Measurements from ENCODE around the gene ABCC8.
A peak's percentile ranks its signal among the peaks of the same experiment; 100 is the strongest.

Gene ABCC8

DNA sequence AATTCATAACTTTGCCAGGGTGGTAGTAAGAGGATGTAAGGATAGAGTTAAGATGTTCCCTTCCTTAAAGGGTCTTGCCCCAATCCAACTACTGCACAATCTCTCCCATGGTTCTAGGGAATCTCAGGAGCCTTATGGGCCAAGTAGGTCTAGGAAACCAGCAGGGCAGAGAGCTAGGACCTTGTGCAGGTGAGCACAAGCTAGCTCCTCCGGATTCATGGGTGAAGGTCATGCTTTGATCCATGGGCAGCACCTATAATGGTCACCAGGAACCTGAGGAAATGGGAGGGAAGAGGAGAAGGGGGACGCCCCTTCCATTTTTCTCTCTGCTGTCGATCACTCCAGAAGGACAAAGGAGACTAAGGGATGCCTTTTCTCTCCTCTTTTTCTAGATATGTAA, 105.0 kb downstream of the ABCC8 start:
- H3K27me3 ChIP-seq (ENCODE audit: insufficient read depth, low read length), result no peaks in the 10 kb centered on the region
- no peaks in the 10 kb centered on the region for H3K4me1 ChIP-seq (ENCODE audit: insufficient read depth, low read length)
- 67% methylated on average over 3 of the region's 3 CpGs for WGBS
- no peak overlapping the region for H3K9ac ChIP-seq (ENCODE audit: low read depth, low read length)
- H3K27ac ChIP-seq (ENCODE audit: low read depth, low read length), result no peak overlapping the region
- peaks cover 61% of the 10 kb centered on the region for H3K9me3 ChIP-seq (ENCODE audit: insufficient read depth, low read depth, low read length)
- H3K4me3 ChIP-seq (ENCODE audit: low read length), result no peak overlapping the region
- no peaks in the 10 kb centered on the region for H3K36me3 ChIP-seq (ENCODE audit: insufficient read depth, low read length)

DNA sequence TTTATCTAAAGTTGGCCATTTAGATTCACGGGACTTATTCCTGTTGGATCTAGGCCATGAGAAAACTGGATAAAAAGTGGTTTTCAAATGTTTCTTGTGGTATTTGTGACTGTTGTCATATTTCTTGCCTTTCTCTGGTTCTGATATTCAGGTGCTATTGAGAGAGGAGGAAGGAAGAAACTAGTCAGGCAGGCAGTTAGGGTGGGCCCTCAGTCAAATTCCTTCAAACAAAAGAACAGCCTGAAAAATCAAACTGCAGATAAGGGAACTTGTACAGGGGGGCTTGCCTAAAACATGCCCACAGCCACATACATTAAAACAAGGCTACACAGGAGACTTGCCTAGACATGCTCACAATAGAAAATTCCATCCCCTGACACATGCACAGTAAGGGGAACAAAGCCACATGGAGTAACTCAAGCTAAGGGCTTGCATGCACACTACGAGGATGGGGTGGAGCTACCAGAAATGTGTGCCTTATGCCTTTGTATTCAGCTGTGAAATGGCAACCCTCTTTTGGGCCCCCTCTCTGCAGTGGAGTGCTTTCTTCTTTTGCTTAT, 106.9 kb downstream of the ABCC8 start:
- WGBS, result 96% methylated on average over 2 of the region's 2 CpGs
- Histone ChIP-seq H3K9me3 (ENCODE audit: insufficient read depth, low read depth, low read length) (peaks cover 61% of the 10 kb centered on the region), H3K27ac (ENCODE audit: low read depth, low read length) (no peak overlapping the region), H3K4me3 (ENCODE audit: low read length) (no peak overlapping the region), H3K9ac (ENCODE audit: low read depth, low read length) (no peak overlapping the region), H3K27me3 (ENCODE audit: insufficient read depth, low read length) (no peaks in the 10 kb centered on the region), H3K4me1 (ENCODE audit: insufficient read depth, low read length) (no peaks in the 10 kb centered on the region), H3K36me3 (ENCODE audit: insufficient read depth, low read length) (no peaks in the 10 kb centered on the region)

DNA sequence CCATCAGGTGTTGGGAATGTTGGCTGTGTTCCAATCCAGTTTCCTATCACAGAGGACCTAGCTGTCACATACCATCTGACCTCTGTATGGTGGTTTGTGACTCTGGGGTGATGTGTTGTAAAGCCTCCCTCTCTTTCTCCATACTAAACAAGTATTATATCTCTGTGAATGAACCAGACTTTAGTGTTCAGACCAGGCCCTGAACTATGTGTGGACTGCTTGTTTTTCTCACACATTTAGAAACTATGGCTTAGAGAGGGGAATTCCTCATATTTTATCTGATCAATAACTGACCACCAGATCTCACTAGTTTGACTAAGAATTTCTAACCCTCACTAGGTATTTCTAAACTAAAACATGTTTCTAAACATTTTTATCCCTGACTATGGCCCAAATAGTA, 107.6 kb downstream of the ABCC8 start:
- no peak overlapping the region for H3K9ac ChIP-seq (ENCODE audit: low read depth, low read length)
- H3K9me3 ChIP-seq (ENCODE audit: insufficient read depth, low read depth, low read length), result peaks cover 59% of the 10 kb centered on the region
- no peaks in the 10 kb centered on the region for H3K4me1 ChIP-seq (ENCODE audit: insufficient read depth, low read length)
- H3K27me3 ChIP-seq (ENCODE audit: insufficient read depth, low read length), result no peaks in the 10 kb centered on the region
- no peak overlapping the region for H3K4me3 ChIP-seq (ENCODE audit: low read length)
- H3K36me3 ChIP-seq (ENCODE audit: insufficient read depth, low read length), result no peaks in the 10 kb centered on the region
- no peak overlapping the region for H3K27ac ChIP-seq (ENCODE audit: low read depth, low read length)

DNA sequence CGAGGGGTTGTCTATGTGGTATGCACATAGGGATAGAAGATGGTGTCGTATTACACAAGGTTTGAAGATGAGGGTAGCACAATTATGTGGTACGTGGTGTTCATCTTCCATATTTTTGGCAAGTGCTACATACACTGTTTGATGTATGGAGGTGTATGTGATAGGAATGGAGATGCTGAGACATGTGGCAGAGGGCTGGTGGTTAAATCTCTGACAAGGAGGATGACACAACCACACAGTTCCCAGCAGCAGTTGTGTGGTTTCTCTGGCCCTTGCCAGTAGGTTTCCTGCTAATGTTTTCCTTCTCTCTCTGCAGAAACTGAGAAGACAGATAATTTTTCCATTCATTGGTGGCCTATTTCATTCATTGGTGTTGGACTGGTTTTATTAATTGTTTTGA, 108.1 kb downstream of the ABCC8 start:
- H3K9me3 ChIP-seq (ENCODE audit: insufficient read depth, low read depth, low read length), result peaks cover 53% of the 10 kb centered on the region
- H3K27me3 ChIP-seq (ENCODE audit: insufficient read depth, low read length), result no peaks in the 10 kb centered on the region
- H3K4me1 ChIP-seq (ENCODE audit: insufficient read depth, low read length), result no peaks in the 10 kb centered on the region
- no peak overlapping the region for H3K4me3 ChIP-seq (ENCODE audit: low read length)
- H3K36me3 ChIP-seq (ENCODE audit: insufficient read depth, low read length), result no peaks in the 10 kb centered on the region
- 90% methylated on average over 3 of the region's 3 CpGs for WGBS
- H3K9ac ChIP-seq (ENCODE audit: low read depth, low read length), result no peak overlapping the region
- H3K27ac ChIP-seq (ENCODE audit: low read depth, low read length), result no peak overlapping the region

DNA sequence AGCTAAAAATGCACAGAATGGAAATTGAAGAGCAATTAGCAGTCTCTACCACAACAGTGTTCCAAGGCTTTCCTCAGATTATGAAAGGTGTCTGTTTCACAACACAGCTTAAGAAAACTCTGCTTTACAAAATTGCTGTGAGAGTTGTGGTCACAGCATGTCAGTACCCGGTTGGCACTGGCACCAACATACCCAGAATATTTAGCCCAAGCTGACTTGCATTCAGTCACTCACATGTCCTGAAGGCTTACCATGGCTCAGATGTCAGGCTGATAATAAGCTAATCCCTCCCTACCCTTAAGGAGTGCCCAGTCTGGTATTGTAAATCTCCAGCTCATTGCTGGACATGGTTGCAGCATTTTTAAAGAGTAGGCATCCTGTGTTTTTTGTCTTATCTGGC, 110.2 kb downstream of the ABCC8 start:
- H3K4me1 ChIP-seq (ENCODE audit: insufficient read depth, low read length), result no peaks in the 10 kb centered on the region
- peaks cover 33% of the 10 kb centered on the region for H3K9me3 ChIP-seq (ENCODE audit: insufficient read depth, low read depth, low read length)
- WGBS, result 82% methylated on average over 1 of the region's 1 CpG
- H3K36me3 ChIP-seq (ENCODE audit: insufficient read depth, low read length), result no peaks in the 10 kb centered on the region
- no peak overlapping the region for H3K27ac ChIP-seq (ENCODE audit: low read depth, low read length)
- H3K27me3 ChIP-seq (ENCODE audit: insufficient read depth, low read length), result no peaks in the 10 kb centered on the region
- no peak overlapping the region for H3K9ac ChIP-seq (ENCODE audit: low read depth, low read length)
- H3K4me3 ChIP-seq (ENCODE audit: low read length), result no peak overlapping the region

DNA sequence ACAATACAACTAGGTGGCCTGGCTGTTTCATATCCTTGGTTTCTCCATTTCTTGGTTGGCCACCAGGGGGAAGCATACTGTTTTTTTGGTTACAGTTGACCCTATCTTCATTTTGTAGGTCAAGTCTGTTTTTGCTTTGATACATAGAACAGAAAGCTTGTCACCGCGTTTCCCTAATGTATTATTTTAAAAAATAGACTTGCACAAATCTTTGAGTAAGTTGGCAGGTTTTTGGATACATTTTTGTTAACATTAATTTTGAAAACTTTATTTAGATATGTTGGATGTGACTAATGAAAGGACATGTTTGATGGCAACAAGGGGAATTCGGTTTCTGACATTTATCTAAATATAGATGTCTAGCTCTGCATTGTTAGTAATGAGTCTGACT, 122.0 kb downstream of the ABCC8 start:
- H3K4me1 ChIP-seq (ENCODE audit: insufficient read depth, low read length), result peaks cover 11% of the 10 kb centered on the region; the same call in 1 of the 2 replicates
- H3K27me3 ChIP-seq (ENCODE audit: insufficient read depth, low read length), result peaks cover 52% of the 10 kb centered on the region
- H3K36me3 ChIP-seq (ENCODE audit: insufficient read depth, low read length), result no peaks in the 10 kb centered on the region
- no peak overlapping the region for H3K4me3 ChIP-seq (ENCODE audit: low read length)
- 96% methylated on average over 1 of the region's 3 CpGs for WGBS
- H3K27ac ChIP-seq (ENCODE audit: low read depth, low read length), result no peak overlapping the region
- no peaks in the 10 kb centered on the region for H3K9me3 ChIP-seq (ENCODE audit: insufficient read depth, low read depth, low read length)
- H3K9ac ChIP-seq (ENCODE audit: low read depth, low read length), result no peak overlapping the region

DNA sequence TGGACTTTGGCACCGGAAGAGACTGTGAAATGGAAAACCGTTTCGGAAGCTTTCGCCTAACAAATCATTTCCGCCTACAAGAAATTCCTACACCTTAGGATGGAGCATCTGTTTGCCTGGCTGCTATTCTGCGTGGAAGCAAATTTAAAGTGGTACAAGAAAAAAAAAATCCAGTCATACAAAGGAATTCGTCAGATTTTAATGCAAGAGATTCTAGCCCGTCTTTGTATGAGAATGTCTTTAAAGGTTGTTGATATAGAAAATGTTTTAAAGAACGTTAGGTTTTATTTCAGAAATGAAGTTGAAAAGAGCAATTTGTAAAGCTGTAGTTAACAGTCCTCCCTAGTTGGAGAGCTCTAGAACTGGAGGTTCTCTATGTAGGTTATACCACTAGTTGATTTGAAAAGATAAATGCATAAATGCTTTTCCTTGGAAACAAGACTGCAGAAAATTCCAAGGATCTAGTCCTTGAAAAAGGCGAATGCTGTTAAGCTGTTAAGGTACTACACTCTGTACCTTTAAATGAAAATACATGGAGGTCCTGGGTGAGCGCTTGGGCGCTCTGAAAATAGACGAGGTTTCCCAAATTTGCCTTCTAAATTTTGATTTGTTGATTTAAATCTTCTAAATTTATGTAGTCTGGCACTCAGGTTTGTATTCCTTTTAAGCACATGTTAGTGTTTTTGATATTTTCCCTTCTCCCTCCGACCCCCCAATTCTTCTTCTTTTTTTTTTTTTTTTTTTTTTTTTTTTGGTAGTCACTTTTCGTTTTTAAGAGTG, 122.6 kb downstream of the ABCC8 start:
- Histone ChIP-seq H3K27me3 (ENCODE audit: insufficient read depth, low read length) (peaks cover 57% of the 10 kb centered on the region), H3K4me3 (ENCODE audit: low read length) (peak overlapping the region; percentile 56), H3K36me3 (ENCODE audit: insufficient read depth, low read length) (no peaks in the 10 kb centered on the region), H3K4me1 (ENCODE audit: insufficient read depth, low read length) (peaks cover 11% of the 10 kb centered on the region; the same call in 1 of the 2 replicates), H3K9ac (ENCODE audit: low read depth, low read length) (peak overlapping the region; percentile 42), H3K9me3 (ENCODE audit: insufficient read depth, low read depth, low read length) (no peaks in the 10 kb centered on the region), H3K27ac (ENCODE audit: low read depth, low read length) (no peak overlapping the region)
- 15% methylated on average over 14 of the region's 15 CpGs for WGBS

DNA sequence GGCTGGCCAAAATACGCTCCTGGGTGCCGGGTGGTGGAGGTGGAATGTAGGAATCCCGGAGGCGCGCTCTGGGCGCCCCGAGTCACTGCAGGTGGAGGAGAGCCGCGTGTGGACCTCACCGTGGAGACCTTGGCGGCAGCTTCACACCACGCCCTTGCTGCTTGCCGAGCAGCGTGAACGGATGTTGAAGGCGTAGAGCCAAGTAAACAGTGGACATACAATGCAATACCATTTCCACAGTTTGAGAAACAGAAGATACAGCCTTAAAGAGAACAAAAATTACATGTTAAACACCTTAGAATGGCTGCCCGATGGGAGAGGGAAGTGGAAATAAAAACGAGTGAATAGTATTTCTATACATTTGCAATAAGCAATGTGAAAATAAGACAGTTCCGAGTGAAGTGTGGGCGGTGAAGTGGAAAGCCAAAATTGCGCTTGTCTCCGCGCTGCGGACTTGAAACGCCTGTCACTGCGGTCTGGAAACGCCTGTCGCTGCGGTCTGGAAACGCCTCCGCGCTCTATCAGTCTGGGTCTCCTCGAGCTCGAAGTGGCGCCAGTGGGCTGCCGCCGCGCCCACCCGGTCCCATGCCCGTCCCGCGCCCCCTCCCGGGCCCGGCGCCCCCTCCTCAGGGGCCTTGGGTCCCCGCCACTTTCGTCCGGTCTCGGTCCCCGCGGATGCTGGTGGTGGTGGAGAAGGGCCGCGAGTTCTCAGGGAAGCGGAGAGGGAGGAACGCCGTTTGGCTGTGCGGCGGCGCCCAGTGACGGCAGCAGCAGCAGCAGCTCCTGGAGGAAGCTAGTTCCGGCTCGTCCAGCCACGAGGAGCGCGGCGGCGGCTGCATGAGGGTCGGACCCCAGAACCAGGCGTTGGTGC, 123.5 kb downstream of the ABCC8 start:
- Histone ChIP-seq H3K9ac (ENCODE audit: low read depth, low read length) (peak overlapping the region; percentile 42), H3K4me3 (ENCODE audit: low read length) (peak overlapping the region; percentile 56), H3K9me3 (ENCODE audit: insufficient read depth, low read depth, low read length) (no peaks in the 10 kb centered on the region), H3K36me3 (ENCODE audit: insufficient read depth, low read length) (no peaks in the 10 kb centered on the region), H3K27ac (ENCODE audit: low read depth, low read length) (no peak overlapping the region), H3K27me3 (ENCODE audit: insufficient read depth, low read length) (peaks cover 64% of the 10 kb centered on the region), H3K4me1 (ENCODE audit: insufficient read depth, low read length) (peaks cover 11% of the 10 kb centered on the region; the same call in 1 of the 2 replicates)
- 2% methylated on average over 67 of the region's 69 CpGs for WGBS

DNA sequence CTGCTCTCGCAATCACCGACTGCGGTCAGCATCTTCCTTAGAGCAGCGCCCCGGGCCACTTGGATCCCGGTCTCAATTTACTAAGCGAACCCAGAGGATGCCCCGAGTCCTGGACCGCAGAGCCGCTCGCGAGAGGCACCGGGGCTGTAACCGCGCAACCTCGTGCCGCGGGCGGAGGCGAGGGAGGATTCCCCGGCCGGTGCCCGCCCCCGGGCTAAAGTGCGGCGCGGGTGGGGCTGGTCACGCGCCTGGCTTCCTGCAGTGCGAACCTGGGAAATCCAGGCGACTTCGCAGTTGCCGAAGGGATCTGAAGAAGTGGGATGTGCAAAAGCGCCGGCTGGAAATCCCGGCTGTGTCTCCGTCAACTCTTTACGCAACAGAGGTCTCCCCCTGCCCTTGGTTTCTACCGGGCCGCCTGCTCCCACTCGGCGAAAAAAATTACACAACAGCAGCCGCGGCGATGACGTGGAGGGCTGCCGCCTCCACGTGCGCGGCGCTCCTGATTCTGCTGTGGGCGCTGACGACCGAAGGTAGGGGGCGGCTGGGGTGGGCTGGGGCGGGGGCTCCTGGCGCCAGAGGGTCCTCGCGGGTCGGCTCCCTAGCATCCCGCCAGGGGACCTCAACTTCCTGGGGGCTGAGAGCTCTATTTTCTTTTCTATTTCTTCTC, 125.0 kb downstream of the ABCC8 start, which contains the start of gene NCR3LG1:
Gene NCR3LG1, plus strand, starts transcription at position 291 of the 667 bp plus-strand sequence. Its CDS starts 170 bp downstream, at position 461.
- under 1% methylated on average over 61 of the region's 61 CpGs for WGBS
- Histone ChIP-seq H3K27me3 (ENCODE audit: insufficient read depth, low read length) (peaks cover 73% of the 10 kb centered on the region), H3K4me3 (ENCODE audit: low read length) (peak within 1 kb of the TSS; percentile 56), H3K9me3 (ENCODE audit: insufficient read depth, low read depth, low read length) (no peaks in the 10 kb centered on the region), H3K9ac (ENCODE audit: low read depth, low read length) (no peak within 1 kb of the TSS), H3K27ac (ENCODE audit: low read depth, low read length) (no peak within 1 kb of the TSS), H3K36me3 (ENCODE audit: insufficient read depth, low read length) (no peaks in the 10 kb centered on the region), H3K4me1 (ENCODE audit: insufficient read depth, low read length) (peaks cover 11% of the 10 kb centered on the region; the same call in 1 of the 2 replicates)

DNA sequence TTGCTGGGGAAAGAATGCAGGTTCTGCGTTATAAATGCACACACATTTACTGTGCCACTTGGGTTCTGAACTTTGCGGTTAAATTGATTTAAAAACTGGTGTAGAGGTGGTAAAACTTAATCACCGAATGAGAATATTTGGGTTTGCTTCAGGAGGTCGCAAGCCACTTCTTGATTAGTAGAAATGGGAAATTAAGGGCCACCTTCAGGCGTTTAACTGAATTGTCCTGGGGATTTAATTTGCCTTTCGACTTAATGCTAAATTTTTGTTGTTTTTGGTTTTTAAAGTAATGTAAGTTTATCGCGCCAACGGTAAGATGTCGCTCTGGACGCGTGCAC, 125.5 kb downstream of the ABCC8 start:
- H3K4me3 ChIP-seq (ENCODE audit: low read length), result peak overlapping the region; percentile 56
- no peaks in the 10 kb centered on the region for H3K36me3 ChIP-seq (ENCODE audit: insufficient read depth, low read length)
- H3K9me3 ChIP-seq (ENCODE audit: insufficient read depth, low read depth, low read length), result no peaks in the 10 kb centered on the region
- peaks cover 76% of the 10 kb centered on the region for H3K27me3 ChIP-seq (ENCODE audit: insufficient read depth, low read length)
- no peak overlapping the region for H3K27ac ChIP-seq (ENCODE audit: low read depth, low read length)
- H3K9ac ChIP-seq (ENCODE audit: low read depth, low read length), result no peak overlapping the region
- 22% methylated on average over 12 of the region's 12 CpGs for WGBS
- H3K4me1 ChIP-seq (ENCODE audit: insufficient read depth, low read length), result peaks cover 11% of the 10 kb centered on the region; the same call in 1 of the 2 replicates
